HL-60 (cell line): ENCODE results near the gene KRTAP10-7.

ENCODE experiments used
- CTCF ChIP-seq: IDR thresholded peaks from one replicate; pipeline ENCODE4 v1.5.1; 2011; ENCODE audit warnings: low read length, control low read depth, inconsistent platforms; ENCODE audit not compliant: insufficient read depth
- GABPA ChIP-seq: IDR thresholded peaks from 2 replicates; pipeline ENCODE4 v1.6.1; 2012; ENCODE audit warnings: low read depth
- POLR2AphosphoS5 ChIP-seq: IDR thresholded peaks from 2 replicates; pipeline ENCODE4 v1.6.1; 2012; ENCODE audit warnings: low read depth
- REST ChIP-seq: IDR thresholded peaks from 2 replicates; pipeline ENCODE4 v1.6.1; 2012; ENCODE audit warnings: low read depth; ENCODE audit not compliant: insufficient replicate concordance
- SPI1 ChIP-seq: IDR thresholded peaks from 2 replicates; pipeline ENCODE4 v1.6.1; 2012; ENCODE audit warnings: low read depth, mild to moderate bottlenecking, borderline replicate concordance

- TF ChIP-seq REST, result no peak
- TF ChIP-seq CTCF, result no peak
- TF ChIP-seq GABPA, result no peak
- no peak for TF ChIP-seq POLR2AphosphoS5
- TF ChIP-seq SPI1, result no peak
Observed at GRCh38 chr21:44617071-44617501, 16.7 kb downstream of the KRTAP10-7 start.
